ENCODE measurements around the gene FHIP1A. TPM values are rescaled to one million over a fixed set of nuclear protein-coding genes. Genes with fewer than 3 reads are reported as not detected.

The FHIP1A gene
- total and polyA plus RNA-seq, 12 donors: 0.27 to 8.0 (median 3.0) TPM

DNA sequence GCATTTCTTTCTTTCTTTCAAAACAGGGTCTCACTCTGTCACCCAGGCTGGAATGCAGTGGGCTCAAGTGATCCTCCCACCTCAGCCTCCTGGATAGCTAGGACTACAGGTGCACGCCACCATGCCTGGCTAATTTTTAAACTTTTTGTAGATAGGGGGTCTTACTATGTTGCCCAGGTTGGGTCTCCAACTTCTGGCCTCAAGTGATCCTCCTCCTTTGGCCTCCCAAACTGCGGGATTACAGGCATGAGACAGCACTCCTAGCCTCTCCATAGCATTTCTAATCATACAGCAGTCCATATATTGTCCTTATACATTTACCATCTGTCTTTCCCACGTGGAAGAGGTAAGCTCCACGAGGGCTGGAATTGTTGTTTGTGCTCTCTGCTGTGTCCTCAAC is 2.0 kb upstream of the FHIP1A start:
- Histone ChIP-seq H3K36me3 (replicated peaks in 1 of 2) (no peaks in the 10 kb centered on the region), H3K4me1 (replicated peaks in 1 of 2) (peaks cover 7 to 9% of the 10 kb centered on the region in 2 donors), H3K27ac (no peak overlapping the region), H3K4me3 (no peak overlapping the region), H3K9me3 (replicated peaks in 1 of 3) (no peaks in the 10 kb centered on the region), H3K27me3 (no peaks in the 10 kb centered on the region)
- intact Hi-C loops (cut with DNase I): no loop called here
- WGBS, 4 donors: 93 to 97% (median 96%) methylated on average over 4 of the region's 4 CpGs
- DNase-seq: no peak
- TF ChIP-seq, protein P1, sequence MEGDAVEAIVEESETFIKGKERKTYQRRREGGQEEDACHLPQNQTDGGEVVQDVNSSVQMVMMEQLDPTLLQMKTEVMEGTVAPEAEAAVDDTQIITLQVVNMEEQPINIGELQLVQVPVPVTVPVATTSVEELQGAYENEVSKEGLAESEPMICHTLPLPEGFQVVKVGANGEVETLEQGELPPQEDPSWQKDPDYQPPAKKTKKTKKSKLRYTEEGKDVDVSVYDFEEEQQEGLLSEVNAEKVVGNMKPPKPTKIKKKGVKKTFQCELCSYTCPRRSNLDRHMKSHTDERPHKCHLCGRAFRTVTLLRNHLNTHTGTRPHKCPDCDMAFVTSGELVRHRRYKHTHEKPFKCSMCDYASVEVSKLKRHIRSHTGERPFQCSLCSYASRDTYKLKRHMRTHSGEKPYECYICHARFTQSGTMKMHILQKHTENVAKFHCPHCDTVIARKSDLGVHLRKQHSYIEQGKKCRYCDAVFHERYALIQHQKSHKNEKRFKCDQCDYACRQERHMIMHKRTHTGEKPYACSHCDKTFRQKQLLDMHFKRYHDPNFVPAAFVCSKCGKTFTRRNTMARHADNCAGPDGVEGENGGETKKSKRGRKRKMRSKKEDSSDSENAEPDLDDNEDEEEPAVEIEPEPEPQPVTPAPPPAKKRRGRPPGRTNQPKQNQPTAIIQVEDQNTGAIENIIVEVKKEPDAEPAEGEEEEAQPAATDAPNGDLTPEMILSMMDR (IDR thresholded peaks at IDR 0.05): no peak
- no peak for TF ChIP-seq POLR2A (IDR thresholded peaks at IDR 0.05)

DNA sequence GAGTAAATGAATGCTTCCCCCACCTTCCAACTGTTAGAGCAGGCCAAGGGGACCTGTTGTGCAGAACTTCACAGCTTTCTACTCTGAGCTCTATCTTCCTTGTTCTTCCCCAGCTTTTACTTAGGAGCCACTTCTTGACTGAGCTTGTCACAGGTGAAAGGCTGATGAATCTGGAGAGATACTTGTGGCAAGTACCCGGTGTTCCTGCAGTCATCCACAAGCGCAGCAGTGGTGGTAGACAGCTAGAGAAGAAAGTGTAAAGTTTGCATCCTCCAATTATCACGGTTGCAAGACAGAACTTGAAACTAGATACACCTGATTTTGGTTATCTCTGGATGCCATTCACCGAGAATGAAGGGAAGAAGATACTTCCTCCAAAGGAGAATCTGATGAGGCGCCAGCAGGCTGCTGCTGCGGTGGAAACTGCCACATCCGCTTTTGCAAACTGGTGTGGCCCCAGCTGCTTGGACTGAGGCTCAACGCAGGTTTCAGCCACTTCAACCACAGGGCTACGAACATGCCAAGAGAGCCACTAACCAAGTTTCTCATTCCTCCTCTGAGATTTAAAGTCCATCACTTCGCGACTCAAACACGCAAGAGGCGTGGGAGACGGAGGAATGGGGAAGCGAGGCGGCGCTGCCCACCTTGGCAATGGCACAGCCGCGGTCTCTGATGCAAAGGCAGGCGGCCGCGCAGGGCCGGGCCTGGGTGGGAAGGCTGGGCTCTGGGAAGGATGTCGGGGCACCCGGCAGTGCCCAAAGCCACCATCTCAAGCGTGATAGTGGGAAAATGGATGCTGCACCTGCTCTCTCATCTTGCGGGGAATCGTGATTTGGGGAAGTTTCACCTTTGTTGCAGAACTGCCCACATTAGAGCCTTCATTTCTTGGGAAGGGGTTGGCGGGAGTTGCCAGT is 1.3 kb upstream of the FHIP1A start:
- H3K36me3 ChIP-seq (replicated peaks in 1 of 2): no peaks in the 10 kb centered on the region
- peak; percentile 23 to 56 (median 34) for DNase-seq
- peak overlapping the region in 2 of 4 donors; percentile 43 to 54 for H3K4me3 ChIP-seq
- TF ChIP-seq, protein P1 (IDR thresholded peaks at IDR 0.05): no peak
- TF ChIP-seq POLR2A (IDR thresholded peaks at IDR 0.05): no peak
- H3K27ac ChIP-seq: peak overlapping the region in 3 of 5 donors; percentile 76 to 82 (median 80)
- no peaks in the 10 kb centered on the region for H3K27me3 ChIP-seq
- no peaks in the 10 kb centered on the region for H3K9me3 ChIP-seq (replicated peaks in 1 of 3)
- peaks cover 7 to 9% of the 10 kb centered on the region in 2 donors for H3K4me1 ChIP-seq (replicated peaks in 1 of 2)
- 25 to 43% (median 35%) methylated on average over 12 to 29 of the region's 29 CpGs for WGBS, 4 donors
- intact Hi-C loops (cut with DNase I): no loop called here

GRCh38 chr4:151408380-151408629 is 671 bp upstream of the FHIP1A start:
- intact Hi-C loops (cut with DNase I): no loop called here
- 0 to 8% (median 3%) methylated on average over 6 to 8 of the region's 8 CpGs for WGBS, 4 donors
- H3K9me3 ChIP-seq (replicated peaks in 1 of 3): no peaks in the 10 kb centered on the region

More at GRCh38 chr4:151408380-151408629, 671 bp upstream of the FHIP1A start:
- Histone ChIP-seq H3K27ac (peak overlapping the region in 3 of 5 donors; percentile 76 to 82 (median 80)), H3K36me3 (replicated peaks in 1 of 2) (no peaks in the 10 kb centered on the region), H3K27me3 (no peaks in the 10 kb centered on the region), H3K4me3 (peak overlapping the region in 3 of 4 donors; percentile 1 to 54 (median 43)), H3K4me1 (replicated peaks in 1 of 2) (peaks cover 7 to 9% of the 10 kb centered on the region in 2 donors)
- no peak for TF ChIP-seq POLR2A (IDR thresholded peaks at IDR 0.05)
- TF ChIP-seq, protein P1 (IDR thresholded peaks at IDR 0.05): no peak
- no peak for DNase-seq

Data from adrenal gland (tissue), 12 donors.